Astrocyte (in vitro differentiated cells and primary cell): ENCODE results near the gene TMEM272.

ENCODE experiments used
- CTCF ChIP-seq: IDR thresholded peaks from 2 replicates; pipeline ENCODE4 v1.5.1; 2011; ENCODE audit warnings: low read depth, mild to moderate bottlenecking, inconsistent platforms, low read length, moderate library complexity; ENCODE audit not compliant: insufficient read depth
- EZH2 ChIP-seq: IDR thresholded peaks from 2 replicates; pipeline ENCODE4 v1.6.1; 2012; ENCODE audit warnings: mild to moderate bottlenecking, low read length, inconsistent platforms; ENCODE audit not compliant: insufficient read depth

- TF ChIP-seq EZH2 (no peak), CTCF (no peak)
Observed at GRCh38 chr13:51817717-51818116, 27.3 kb downstream of the TMEM272 start.
